Measurements from ENCODE around the gene RPS15.

The RPS15 gene

DNA sequence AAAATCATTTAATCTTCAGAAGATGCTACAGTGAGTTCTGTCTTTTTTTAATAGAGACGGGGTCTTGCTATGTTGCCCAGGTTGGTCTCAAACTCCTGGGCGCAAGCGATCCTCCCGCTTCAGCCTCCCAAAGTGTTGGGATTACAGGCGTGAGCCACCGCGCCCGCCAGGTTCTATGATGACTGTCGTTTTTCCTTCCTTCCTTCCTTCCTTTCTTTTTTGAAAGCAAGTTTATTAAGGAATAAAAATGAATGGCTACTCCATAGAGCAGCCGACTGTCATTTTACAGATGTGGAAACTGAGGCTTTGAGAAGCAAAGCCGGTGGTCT, 36.3 kb upstream of the RPS15 start:
- no peak for DNase-seq (ENCODE audit: low spot score)
- CTCF ChIA-PET = no interaction called here
- POLR2A ChIA-PET (ENCODE audit: low non-redundant PET) = no interaction called here
- TF ChIP-seq, protein P1, sequence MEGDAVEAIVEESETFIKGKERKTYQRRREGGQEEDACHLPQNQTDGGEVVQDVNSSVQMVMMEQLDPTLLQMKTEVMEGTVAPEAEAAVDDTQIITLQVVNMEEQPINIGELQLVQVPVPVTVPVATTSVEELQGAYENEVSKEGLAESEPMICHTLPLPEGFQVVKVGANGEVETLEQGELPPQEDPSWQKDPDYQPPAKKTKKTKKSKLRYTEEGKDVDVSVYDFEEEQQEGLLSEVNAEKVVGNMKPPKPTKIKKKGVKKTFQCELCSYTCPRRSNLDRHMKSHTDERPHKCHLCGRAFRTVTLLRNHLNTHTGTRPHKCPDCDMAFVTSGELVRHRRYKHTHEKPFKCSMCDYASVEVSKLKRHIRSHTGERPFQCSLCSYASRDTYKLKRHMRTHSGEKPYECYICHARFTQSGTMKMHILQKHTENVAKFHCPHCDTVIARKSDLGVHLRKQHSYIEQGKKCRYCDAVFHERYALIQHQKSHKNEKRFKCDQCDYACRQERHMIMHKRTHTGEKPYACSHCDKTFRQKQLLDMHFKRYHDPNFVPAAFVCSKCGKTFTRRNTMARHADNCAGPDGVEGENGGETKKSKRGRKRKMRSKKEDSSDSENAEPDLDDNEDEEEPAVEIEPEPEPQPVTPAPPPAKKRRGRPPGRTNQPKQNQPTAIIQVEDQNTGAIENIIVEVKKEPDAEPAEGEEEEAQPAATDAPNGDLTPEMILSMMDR (conservative IDR thresholded peaks at IDR 0.05; ENCODE audit: low read depth) = no peak
- H3K27ac ChIP-seq = peak overlapping the region; percentile 81

DNA sequence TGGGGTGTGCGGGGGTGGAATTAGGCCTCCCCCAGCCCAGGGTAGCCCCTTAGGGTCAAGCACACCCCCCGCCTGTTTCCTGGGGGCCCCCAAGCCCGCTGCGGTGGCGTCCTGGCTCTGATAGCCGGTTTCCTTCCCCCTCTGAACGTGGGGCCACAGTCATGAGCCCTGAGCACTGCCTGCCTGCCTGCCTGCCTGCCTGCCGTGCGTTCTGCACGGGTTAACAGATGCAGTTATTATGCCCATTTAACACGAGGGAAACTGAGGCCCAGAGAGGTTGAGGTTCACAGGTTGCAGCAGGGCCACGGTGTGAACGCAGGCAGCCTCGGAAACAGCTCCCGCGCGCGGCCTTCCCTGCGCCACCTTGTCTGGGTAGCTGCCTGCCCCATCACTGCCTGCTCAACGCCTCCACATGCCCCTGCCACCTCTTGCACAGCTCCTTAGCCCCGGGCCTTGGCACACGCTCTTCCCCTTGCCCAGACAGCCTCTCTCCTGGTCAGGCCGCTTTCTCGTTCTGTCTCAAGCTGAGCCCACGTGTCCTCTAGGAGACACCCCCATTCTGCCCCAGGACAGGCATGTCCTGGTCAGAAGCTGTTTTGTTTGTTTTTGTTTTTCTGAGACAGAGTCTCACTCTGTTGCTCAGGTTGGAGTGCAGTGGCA, 35.7 kb upstream of the RPS15 start:
- peak; percentile 46 for DNase-seq (ENCODE audit: low spot score)
- TF ChIP-seq, protein P1 (conservative IDR thresholded peaks at IDR 0.05; ENCODE audit: low read depth) = no peak
- CTCF ChIA-PET = interaction anchor here (0.9 to 1.2 kb wide), 2 partner anchors 43 to 51 kb away, joined by 3 read pairs; no protein-coding TSS in a partner anchor
- H3K27ac ChIP-seq = peak overlapping the region; percentile 81
- POLR2A ChIA-PET (ENCODE audit: low non-redundant PET) = interaction anchor here (0.6 kb wide), 1 partner anchor 8 kb away, joined by 7 read pairs; no protein-coding TSS in a partner anchor

DNA sequence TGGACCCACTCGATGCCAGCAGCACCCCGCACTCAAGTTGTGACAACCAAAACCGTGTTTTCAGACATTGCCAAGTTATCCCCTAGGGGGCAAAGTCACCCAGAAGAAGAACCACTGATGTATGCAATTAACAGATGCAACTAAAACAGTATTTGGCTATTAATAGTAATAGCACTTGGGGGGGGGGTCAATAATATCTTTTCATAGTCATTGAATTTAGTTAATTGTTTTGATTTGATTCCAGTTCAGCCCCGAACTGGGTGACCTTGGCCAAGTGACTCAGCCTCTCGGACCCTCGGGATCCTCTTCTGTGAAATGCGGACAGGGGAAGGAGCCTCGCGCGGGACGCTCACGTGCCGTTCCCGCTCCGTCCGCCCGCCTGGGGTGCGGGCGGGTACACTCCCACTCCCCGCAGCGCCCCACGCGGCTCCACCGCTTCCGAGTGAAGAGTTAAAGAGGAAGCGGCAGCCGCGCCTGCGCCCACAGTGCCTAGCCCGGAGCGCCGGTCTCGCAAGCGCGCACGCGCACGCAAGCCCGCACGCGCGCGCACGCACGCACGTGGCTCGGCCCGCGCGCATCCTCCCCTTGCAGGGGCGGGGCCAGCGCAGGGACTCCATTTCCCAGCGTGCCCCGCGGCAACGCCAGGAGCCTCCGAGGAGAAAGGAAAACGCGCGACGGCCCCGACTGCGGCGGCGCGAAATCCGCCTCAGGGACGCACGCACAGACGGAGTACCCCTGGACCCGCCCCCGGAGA, 31.2 kb upstream of the RPS15 start:
- H3K27ac ChIP-seq = peak overlapping the region; percentile 96
- CTCF ChIA-PET = interaction anchor here (0.6 kb wide), 1 partner anchor 503 kb away, joined by 7 read pairs; no protein-coding TSS in a partner anchor
- DNase-seq (ENCODE audit: low spot score) = peak; percentile 93
- POLR2A ChIA-PET (ENCODE audit: low non-redundant PET) = no interaction called here
- TF ChIP-seq, protein P1 (conservative IDR thresholded peaks at IDR 0.05; ENCODE audit: low read depth) = peak; percentile 58

DNA sequence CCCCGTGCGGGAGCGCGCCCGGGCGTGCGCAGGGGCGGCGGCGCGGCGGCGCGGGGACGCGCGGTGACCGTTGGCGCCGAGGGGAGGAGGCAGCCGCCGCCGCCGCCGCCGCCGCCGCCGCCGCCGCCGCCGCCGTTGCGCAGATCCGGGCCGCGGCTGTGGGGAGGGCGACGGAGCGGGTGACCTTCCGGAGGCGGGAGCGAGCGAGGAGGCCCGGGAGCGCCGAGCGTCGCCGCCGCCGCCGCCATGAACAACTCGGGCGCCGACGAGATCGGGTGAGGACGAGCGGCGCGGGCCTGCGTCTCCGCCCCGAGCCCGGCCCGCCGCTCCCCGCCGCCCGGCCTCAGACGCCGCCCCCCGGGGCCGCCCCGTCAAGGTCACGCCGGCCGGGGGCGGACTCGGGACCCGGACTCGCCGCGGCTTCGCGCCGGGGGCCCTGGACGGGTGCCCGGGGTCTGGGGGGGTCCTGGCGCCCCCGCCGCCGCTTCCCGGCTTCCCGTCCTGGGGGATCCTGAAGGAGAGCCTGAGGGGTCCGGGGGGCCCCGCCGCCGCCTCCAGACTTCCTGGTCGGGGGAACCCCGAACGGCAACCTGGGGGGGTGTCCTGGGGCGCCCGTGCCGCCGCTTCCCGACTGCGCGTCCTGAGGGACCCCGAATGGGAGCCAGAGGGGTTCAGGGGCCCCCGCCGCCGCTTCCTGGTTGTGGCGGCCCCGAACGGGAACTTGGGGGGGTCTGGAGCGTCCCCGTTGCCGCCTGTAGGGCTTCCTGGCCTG, 30.5 kb upstream of the RPS15 start, which contains the start of gene DAZAP1:
Gene DAZAP1, plus strand, starts transcription at position 59 of the 772 bp plus-strand sequence. Its CDS starts 188 bp downstream, at position 247.
- CTCF ChIA-PET = no interaction called here
- TF ChIP-seq, protein P1 (conservative IDR thresholded peaks at IDR 0.05; ENCODE audit: low read depth) = no peak
- H3K27ac ChIP-seq = peak within 1 kb of the TSS; percentile 96
- POLR2A ChIA-PET (ENCODE audit: low non-redundant PET) = no interaction called here
- no peak for DNase-seq (ENCODE audit: low spot score)

DNA sequence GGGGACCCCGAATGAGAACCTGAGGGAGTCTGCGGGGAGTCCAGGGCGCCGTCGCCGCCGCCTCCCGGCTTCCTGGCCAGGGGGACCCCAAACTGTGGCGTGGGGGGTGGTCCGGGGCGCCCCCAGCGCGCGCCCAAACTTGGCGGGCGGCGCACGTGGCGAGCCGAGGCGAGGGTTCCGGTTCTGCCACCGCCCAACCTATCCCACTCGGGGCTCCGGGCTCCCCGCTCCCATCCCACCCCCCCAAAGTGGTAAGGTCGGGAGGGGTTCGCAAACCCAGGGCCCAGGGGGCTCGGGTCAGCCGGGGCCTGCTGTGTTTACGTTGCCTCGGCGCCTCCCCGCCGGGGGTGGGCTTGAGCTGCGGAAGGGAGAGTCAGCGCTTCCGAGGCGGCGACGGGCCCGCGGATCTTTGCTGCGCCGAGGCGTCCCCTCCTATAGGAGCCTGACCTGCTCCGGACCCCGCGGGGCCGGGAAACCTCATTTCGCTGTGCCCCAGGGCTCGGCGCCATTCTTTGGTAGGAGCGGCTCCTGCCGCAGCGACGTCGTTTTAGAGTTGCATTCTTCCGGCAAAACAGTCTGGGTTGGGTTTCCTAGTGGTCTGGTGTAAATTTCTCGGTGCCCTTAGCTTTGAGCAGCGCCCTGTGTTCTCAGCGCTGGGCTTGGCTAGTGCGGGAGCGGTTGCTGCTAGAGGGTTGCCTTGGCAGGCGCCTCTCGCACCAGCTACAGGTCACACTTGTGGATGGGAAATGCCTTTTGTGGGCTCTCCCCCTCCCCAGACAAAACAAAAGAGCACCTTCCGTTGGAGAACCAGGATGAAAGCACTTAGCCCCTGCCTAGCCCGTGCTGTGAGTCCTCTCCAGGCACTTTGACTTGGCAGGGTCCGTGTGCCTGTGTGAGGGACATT, 29.6 kb upstream of the RPS15 start:
- DNase-seq (ENCODE audit: low spot score) = no peak
- ChIA-PET CTCF (no interaction called here), POLR2A (ENCODE audit: low non-redundant PET) (no interaction called here)

More for the DNA sequence above, 29.6 kb upstream of the RPS15 start:
- H3K27ac ChIP-seq = peak overlapping the region; percentile 96
- TF ChIP-seq, protein P1 (conservative IDR thresholded peaks at IDR 0.05; ENCODE audit: low read depth) = no peak

All from RWPE1 (cell line).